ENCODE measurements around the gene USP20. TPM values are rescaled to one million over a fixed set of nuclear protein-coding genes. Genes with fewer than 3 reads are reported as not detected.

The USP20 gene
- total RNA-seq, 2 experiments from 2014 or later = 80.4 to 80.9 TPM

DNA sequence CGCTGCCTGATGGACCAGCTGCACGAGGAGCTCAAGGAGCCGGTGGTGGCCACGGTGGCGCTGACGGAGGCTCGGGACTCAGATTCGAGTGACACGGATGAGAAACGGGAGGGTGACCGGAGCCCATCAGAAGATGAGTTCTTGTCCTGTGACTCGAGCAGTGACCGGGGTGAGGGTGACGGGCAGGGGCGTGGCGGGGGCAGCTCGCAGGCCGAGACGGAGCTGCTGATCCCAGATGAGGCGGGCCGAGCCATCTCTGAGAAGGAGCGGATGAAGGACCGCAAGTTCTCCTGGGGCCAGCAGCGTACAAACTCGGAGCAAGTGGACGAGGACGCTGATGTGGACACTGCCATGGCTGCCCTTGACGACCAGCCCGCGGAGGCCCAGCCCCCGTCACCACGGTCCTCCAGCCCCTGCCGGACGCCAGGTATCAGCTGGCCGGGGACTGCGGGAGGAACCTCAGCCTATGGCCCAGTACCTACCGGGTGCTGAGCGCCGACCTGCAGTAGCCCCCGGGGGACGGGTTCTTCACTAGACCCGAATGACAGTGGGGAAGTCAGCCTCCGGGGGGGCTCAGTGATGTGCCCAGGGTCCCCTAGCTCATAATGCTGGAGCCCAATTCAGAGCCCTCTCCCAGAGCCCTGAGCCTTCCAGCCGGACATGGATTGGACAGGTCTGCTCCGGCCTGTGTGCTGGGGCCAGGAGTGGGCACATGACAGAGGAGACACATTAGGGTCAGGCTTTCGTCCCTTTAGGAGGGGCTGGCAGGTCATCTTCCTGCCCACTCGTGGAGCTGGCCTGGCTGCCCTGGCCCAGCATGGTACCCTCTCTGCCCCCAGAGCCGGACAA lies 33.0 kb downstream of the USP20 start:
- TF ChIP-seq, protein P1, sequence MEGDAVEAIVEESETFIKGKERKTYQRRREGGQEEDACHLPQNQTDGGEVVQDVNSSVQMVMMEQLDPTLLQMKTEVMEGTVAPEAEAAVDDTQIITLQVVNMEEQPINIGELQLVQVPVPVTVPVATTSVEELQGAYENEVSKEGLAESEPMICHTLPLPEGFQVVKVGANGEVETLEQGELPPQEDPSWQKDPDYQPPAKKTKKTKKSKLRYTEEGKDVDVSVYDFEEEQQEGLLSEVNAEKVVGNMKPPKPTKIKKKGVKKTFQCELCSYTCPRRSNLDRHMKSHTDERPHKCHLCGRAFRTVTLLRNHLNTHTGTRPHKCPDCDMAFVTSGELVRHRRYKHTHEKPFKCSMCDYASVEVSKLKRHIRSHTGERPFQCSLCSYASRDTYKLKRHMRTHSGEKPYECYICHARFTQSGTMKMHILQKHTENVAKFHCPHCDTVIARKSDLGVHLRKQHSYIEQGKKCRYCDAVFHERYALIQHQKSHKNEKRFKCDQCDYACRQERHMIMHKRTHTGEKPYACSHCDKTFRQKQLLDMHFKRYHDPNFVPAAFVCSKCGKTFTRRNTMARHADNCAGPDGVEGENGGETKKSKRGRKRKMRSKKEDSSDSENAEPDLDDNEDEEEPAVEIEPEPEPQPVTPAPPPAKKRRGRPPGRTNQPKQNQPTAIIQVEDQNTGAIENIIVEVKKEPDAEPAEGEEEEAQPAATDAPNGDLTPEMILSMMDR (IDR thresholded peaks at IDR 0.05) = no peak
- Histone ChIP-seq H3K36me3 (ENCODE audit: insufficient read depth, low read length) (peaks cover 39% of the 10 kb centered on the region), H3K4me3 (ENCODE audit: low read length) (peak overlapping the region; percentile 13), H3K27me3 (ENCODE audit: control insufficient read depth in 1 of 2, insufficient read depth in 2 of 2, low read length in 2 of 2) (no peaks in the 10 kb centered on the region), H3K27ac (ENCODE audit: low read depth in 1 of 2, low read length in 2 of 2) (peak overlapping the region; percentile 93 to 96), H3K9me3 (ENCODE audit: control insufficient read depth in 1 of 2, insufficient read depth in 1 of 2, low read length in 2 of 2) (no peaks in the 10 kb centered on the region), H3K4me1 (ENCODE audit: insufficient read depth, low read length) (peaks cover 94% of the 10 kb centered on the region)
- Mint-ChIP-seq H3K4me3 (peak overlapping the region; percentile 59), H3K27me3 (no peaks in the 10 kb centered on the region), H3K36me3 (ENCODE audit: low read depth) (peaks cover 65% of the 10 kb centered on the region), H3K4me1 (ENCODE audit: low read depth) (peaks cover 77% of the 10 kb centered on the region), H3K27ac (peak overlapping the region; percentile 86), H3K9me3 (no peaks in the 10 kb centered on the region)
- ATAC-seq (ENCODE audit: poor library complexity) (no peak), DNase-seq (peak in 1 of 14 experiments; percentile 63)
- intact Hi-C loops (cut with DNase I, micrococcal nuclease) = loop anchor here (2.0 to 5.0 kb wide), 3 partner anchors 17 to 46 kb away; partner anchors contain the start of gene TOR1A (in 1 of the 2)
- POLR2A ChIA-PET = interaction anchor here (0.5 to 3.9 kb wide), 13 partner anchors 11 to 185 kb away, joined by 3 to 33 read pairs (median 8); partner anchors contain the start of genes C9orf78 and USP20
- CTCF ChIA-PET = interaction anchor here (0.7 to 2.1 kb wide), 5 partner anchors 17 to 137 kb away, joined by 3 to 8 read pairs (median 7); partner anchors contain the start of genes C9orf78 and USP20

DNA sequence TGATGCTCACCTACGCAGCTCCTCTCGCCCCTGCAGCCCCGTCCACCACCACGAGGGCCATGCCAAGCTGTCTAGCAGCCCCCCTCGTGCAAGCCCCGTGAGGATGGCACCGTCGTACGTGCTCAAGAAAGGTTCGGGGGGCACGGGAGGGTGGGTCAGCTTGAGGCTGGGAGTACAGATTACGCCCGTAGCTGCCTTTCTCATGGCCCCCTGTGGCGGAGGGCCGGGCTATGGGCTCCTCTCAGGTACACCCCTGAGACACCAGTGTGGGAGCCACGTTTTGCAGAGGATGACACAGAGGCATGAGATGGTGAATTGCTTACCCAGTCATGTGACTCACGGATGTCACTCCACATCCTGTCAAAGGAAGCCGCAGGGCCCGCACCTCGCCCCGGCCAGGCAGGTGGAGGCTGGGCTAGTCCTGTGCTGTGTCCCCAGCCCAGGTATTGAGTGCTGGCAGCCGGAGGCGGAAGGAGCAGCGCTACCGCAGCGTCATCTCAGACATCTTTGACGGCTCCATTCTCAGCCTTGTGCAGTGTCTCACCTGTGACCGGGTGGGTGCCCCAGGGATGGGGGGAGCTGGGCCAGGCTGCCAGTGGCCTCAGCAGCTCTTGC lies 33.7 kb downstream of the USP20 start:
- Histone ChIP-seq H3K27ac (ENCODE audit: low read depth in 1 of 2, low read length in 2 of 2) (peak overlapping the region; percentile 93 to 96), H3K9me3 (ENCODE audit: control insufficient read depth in 1 of 2, insufficient read depth in 1 of 2, low read length in 2 of 2) (no peaks in the 10 kb centered on the region), H3K4me3 (ENCODE audit: low read length) (peak overlapping the region; percentile 40), H3K27me3 (ENCODE audit: control insufficient read depth in 1 of 2, insufficient read depth in 2 of 2, low read length in 2 of 2) (no peaks in the 10 kb centered on the region), H3K4me1 (ENCODE audit: insufficient read depth, low read length) (peaks cover 94% of the 10 kb centered on the region), H3K36me3 (ENCODE audit: insufficient read depth, low read length) (peaks cover 47% of the 10 kb centered on the region)
- CTCF ChIA-PET = interaction anchor here (0.7 to 2.1 kb wide), 6 partner anchors 16 to 136 kb away, joined by 3 to 8 read pairs (median 6); partner anchors contain the start of genes C9orf78 and USP20
- TF ChIP-seq, protein P1 (IDR thresholded peaks at IDR 0.05) = no peak
- no peaks in the 10 kb centered on the region for H3K9me3 Mint-ChIP-seq
- H3K36me3 Mint-ChIP-seq (ENCODE audit: low read depth) = peaks cover 66% of the 10 kb centered on the region
- peak overlapping the region; percentile 59 for H3K4me3 Mint-ChIP-seq
- H3K27ac Mint-ChIP-seq = peak overlapping the region; percentile 86
- POLR2A ChIA-PET = interaction anchor here (0.7 to 3.5 kb wide), 14 partner anchors 10 to 184 kb away, joined by 3 to 33 read pairs (median 6); partner anchors contain the start of genes C9orf78 and USP20
- DNase-seq = peak; percentile 85 to 98 (median 92)
- H3K4me1 Mint-ChIP-seq (ENCODE audit: low read depth) = peaks cover 75% of the 10 kb centered on the region
- intact Hi-C loops (cut with DNase I, micrococcal nuclease) = loop anchor here (1.0 to 5.0 kb wide), 5 partner anchors 16 to 47 kb away; partner anchors contain the start of genes C9orf78 (in 1 of the 2), TOR1A (in 1 of the 2) and USP20 (in 1 of the 2)
- no peaks in the 10 kb centered on the region for H3K27me3 Mint-ChIP-seq
- peak; percentile 87 for ATAC-seq (ENCODE audit: poor library complexity)
